Astrocyte (in vitro differentiated cells and primary cell): Measurements from ENCODE around the gene DAZL. TPM values are rescaled to one million over a fixed set of nuclear protein-coding genes. Genes with fewer than 3 reads are reported as not detected.

Source experiments
- DNase-seq: peaks from one replicate; pipeline ENCODE4 v3.0.0-alpha.2; 2010; ENCODE audit warnings: low read depth
- FAIRE-seq: peaks from 2 replicates; lab custom pipeline; 2011; peaks lifted over from hg19 to GRCh38; lab: Jason Lieb, UNC
- H2AFZ ChIP-seq: 2 replicates; pipeline ENCODE4 v1.6.0; 2012; ENCODE audit warnings: low read depth, low read length, inconsistent platforms
- H3K27ac ChIP-seq: 2 replicates; pipeline ENCODE4 v1.5.1; 2011; ENCODE audit warnings: low read depth, low read length, inconsistent platforms
- H3K27me3 ChIP-seq: 2 replicates; pipeline ENCODE4 v1.6.0; 2011; ENCODE audit warnings: low read length, inconsistent platforms; ENCODE audit not compliant: insufficient read depth
- H3K36me3 ChIP-seq: 2 replicates; pipeline ENCODE4 v1.5.1; 2011; ENCODE audit warnings: low read length, inconsistent platforms; ENCODE audit not compliant: insufficient read depth
- H3K4me1 ChIP-seq: 2 replicates; pipeline ENCODE4 v1.5.1; 2011; ENCODE audit warnings: low read length, inconsistent platforms; ENCODE audit not compliant: insufficient read depth
- H3K4me2 ChIP-seq: 2 replicates; pipeline ENCODE4 v1.6.0; 2012; ENCODE audit warnings: low read length, inconsistent platforms
- H3K4me3 ChIP-seq: 2 replicates; pipeline ENCODE4 v1.5.1; 2011; ENCODE audit warnings: low read depth, mild to moderate bottlenecking, low read length, inconsistent platforms; ENCODE audit not compliant: insufficient read depth
- H3K79me2 ChIP-seq: 2 replicates; pipeline ENCODE4 v1.6.0; 2012; ENCODE audit warnings: mild to moderate bottlenecking, low read length, inconsistent platforms; ENCODE audit not compliant: insufficient read depth
- H3K9ac ChIP-seq: 2 replicates; pipeline ENCODE4 v1.6.0; 2012; ENCODE audit warnings: mild to moderate bottlenecking, low read length, inconsistent platforms
- H3K9me3 ChIP-seq: 2 replicates; pipeline ENCODE4 v1.5.1; 2012; ENCODE audit warnings: low read depth, mild to moderate bottlenecking, low read length, inconsistent platforms; ENCODE audit not compliant: insufficient read depth
- H4K20me1 ChIP-seq: 2 replicates; pipeline ENCODE4 v1.6.0; 2012; ENCODE audit warnings: low read length, inconsistent platforms; ENCODE audit not compliant: insufficient read depth
- H3K27ac Mint-ChIP-seq: one replicate; pipeline ENCODE4 v1.8.0; 2021; ENCODE audit warnings: mild to moderate bottlenecking, mixed read lengths; ENCODE audit not compliant: unreplicated experiment
- H3K27me3 Mint-ChIP-seq: one replicate; pipeline ENCODE4 v1.8.0; 2021; ENCODE audit warnings: low read depth, mixed read lengths; ENCODE audit not compliant: unreplicated experiment
- H3K36me3 Mint-ChIP-seq: one replicate; pipeline ENCODE4 v1.8.0; 2021; ENCODE audit warnings: low read depth, mixed read lengths; ENCODE audit not compliant: unreplicated experiment
- H3K4me1 Mint-ChIP-seq: one replicate; pipeline ENCODE4 v1.8.0; 2021; ENCODE audit warnings: low read depth, mixed read lengths; ENCODE audit not compliant: unreplicated experiment
- H3K4me3 Mint-ChIP-seq: one replicate; pipeline ENCODE4 v1.8.0; 2021; ENCODE audit warnings: mild to moderate bottlenecking, moderate library complexity, mixed read lengths; ENCODE audit not compliant: unreplicated experiment
- H3K9me3 Mint-ChIP-seq: one replicate; pipeline ENCODE4 v1.8.0; 2021; ENCODE audit warnings: mild to moderate bottlenecking, mixed read lengths; ENCODE audit not compliant: unreplicated experiment
- CTCF ChIP-seq: IDR thresholded peaks from 2 replicates; pipeline ENCODE4 v1.5.1; 2011; ENCODE audit warnings: low read depth, mild to moderate bottlenecking, inconsistent platforms, low read length, moderate library complexity; ENCODE audit not compliant: insufficient read depth
- EZH2 ChIP-seq: IDR thresholded peaks from 2 replicates; pipeline ENCODE4 v1.6.1; 2012; ENCODE audit warnings: mild to moderate bottlenecking, low read length, inconsistent platforms; ENCODE audit not compliant: insufficient read depth
- total RNA-seq: library from RNA; stranded (reverse); gene quantifications from 2 replicates; pipeline ENCODE4 v1.2.1, GENCODE V29; 2021

The DAZL gene
- total RNA-seq, 1 donor from 2014 or later: not detected

DNA sequence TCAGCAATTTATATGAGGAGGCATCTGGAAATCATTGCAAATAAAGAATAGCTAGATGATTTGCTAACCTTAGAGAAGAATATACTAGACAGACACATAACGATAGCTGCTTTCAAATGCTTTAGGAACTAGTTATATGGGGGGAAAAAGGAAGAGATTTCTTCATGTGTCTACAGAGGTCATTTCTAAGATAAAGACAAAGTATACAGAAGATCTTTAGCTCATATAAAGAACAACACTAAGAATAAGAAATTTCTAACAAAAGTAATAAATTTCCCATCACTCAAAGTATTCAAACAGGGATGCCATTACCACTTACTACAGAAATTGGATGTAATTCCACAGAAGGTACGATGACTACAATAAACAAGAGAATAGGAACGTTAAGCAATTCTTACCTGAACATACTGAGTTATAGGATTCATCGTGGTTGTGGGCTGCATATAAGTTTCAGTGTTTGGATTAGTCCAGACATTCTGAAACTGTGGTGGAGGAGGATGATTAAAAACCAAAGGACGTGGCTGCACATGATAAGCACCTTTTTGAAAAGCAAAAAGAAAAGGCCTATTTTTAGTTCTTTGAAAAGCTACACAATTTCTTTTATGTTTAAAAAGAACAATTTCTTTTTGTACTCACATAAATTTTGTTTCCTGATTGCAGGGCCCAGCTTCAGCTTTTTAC is 8.7 kb downstream of the DAZL start:
- H3K4me1 ChIP-seq: no peaks in the 10 kb centered on the region
- H3K27ac ChIP-seq: no peak overlapping the region
- no peak overlapping the region for H3K4me2 ChIP-seq
- Mint-ChIP-seq H3K36me3 (no peaks in the 10 kb centered on the region), H3K4me1 (no peaks in the 10 kb centered on the region), H3K27ac (no peak overlapping the region), H3K4me3 (no peak overlapping the region), H3K27me3 (no peaks in the 10 kb centered on the region), H3K9me3 (no peaks in the 10 kb centered on the region)
- DNase-seq (no peak), FAIRE-seq (no peak)
- no peaks in the 10 kb centered on the region for H4K20me1 ChIP-seq
- no peak overlapping the region for H3K4me3 ChIP-seq
- H3K36me3 ChIP-seq: no peaks in the 10 kb centered on the region
- H3K27me3 ChIP-seq: peaks cover 3% of the 10 kb centered on the region
- H2AFZ ChIP-seq: no peak overlapping the region
- no peak for TF ChIP-seq EZH2
- no peak for TF ChIP-seq CTCF
- no peaks in the 10 kb centered on the region for H3K79me2 ChIP-seq
- H3K9me3 ChIP-seq: no peaks in the 10 kb centered on the region
- H3K9ac ChIP-seq: no peak overlapping the region

DNA sequence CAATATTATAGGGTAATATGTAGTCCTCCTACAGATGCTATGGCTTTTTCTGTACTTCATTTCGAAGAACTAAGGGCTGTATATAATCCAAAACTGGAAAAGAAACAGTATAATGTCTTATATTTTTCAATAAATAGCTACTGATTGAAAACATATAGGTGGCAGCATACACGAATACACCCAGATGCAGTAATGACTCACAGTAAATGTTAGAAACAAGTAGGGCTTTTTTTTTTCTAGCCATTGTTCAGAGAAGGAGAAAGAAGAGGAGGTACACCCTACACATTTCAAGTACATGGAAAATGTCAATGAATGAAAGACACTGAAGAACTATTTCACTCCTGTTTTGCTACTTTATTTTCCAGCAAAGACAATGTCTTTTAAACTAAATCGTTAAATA is 9.4 kb downstream of the DAZL start:
- FAIRE-seq (no peak), DNase-seq (no peak)
- no peaks in the 10 kb centered on the region for H3K27me3 Mint-ChIP-seq
- no peaks in the 10 kb centered on the region for H3K4me1 Mint-ChIP-seq
- H3K9ac ChIP-seq: no peak overlapping the region
- TF ChIP-seq EZH2: no peak
- TF ChIP-seq CTCF: no peak
- H3K79me2 ChIP-seq: no peaks in the 10 kb centered on the region
- no peaks in the 10 kb centered on the region for H3K9me3 ChIP-seq
- H2AFZ ChIP-seq: no peak overlapping the region
- H3K4me3 Mint-ChIP-seq: no peak overlapping the region
- no peak overlapping the region for H3K27ac ChIP-seq
- H3K27me3 ChIP-seq: peaks cover 1% of the 10 kb centered on the region
- H3K4me2 ChIP-seq: no peak overlapping the region
- H4K20me1 ChIP-seq: no peaks in the 10 kb centered on the region
- H3K27ac Mint-ChIP-seq: no peak overlapping the region
- no peaks in the 10 kb centered on the region for H3K4me1 ChIP-seq
- no peaks in the 10 kb centered on the region for H3K36me3 ChIP-seq
- H3K4me3 ChIP-seq: no peak overlapping the region
- no peaks in the 10 kb centered on the region for H3K9me3 Mint-ChIP-seq
- no peaks in the 10 kb centered on the region for H3K36me3 Mint-ChIP-seq

- Histone ChIP-seq H3K27me3 (no peaks in the 10 kb centered on the region), H2AFZ (no peak overlapping the region), H3K9ac (no peak overlapping the region), H3K27ac (no peak overlapping the region), H3K4me2 (no peak overlapping the region), H3K4me1 (no peaks in the 10 kb centered on the region), H3K79me2 (no peaks in the 10 kb centered on the region), H4K20me1 (no peaks in the 10 kb centered on the region), H3K36me3 (no peaks in the 10 kb centered on the region), H3K4me3 (no peak overlapping the region), H3K9me3 (no peaks in the 10 kb centered on the region)
- Mint-ChIP-seq H3K4me3 (no peak overlapping the region), H3K4me1 (no peaks in the 10 kb centered on the region), H3K27ac (no peak overlapping the region), H3K36me3 (no peaks in the 10 kb centered on the region), H3K27me3 (no peaks in the 10 kb centered on the region), H3K9me3 (no peaks in the 10 kb centered on the region)
- DNase-seq (no peak), FAIRE-seq (no peak)
- TF ChIP-seq CTCF (no peak), EZH2 (no peak)
Observed at GRCh38 chr3:16589867-16590624, 15.2 kb downstream of the DAZL start.
